GM23338 (cell line): ENCODE data around the gene HSPA9. TPM values are rescaled to one million over a fixed set of nuclear protein-coding genes. Genes with fewer than 3 reads are reported as not detected.

Experiments
- ATAC-seq: fragments of 200-7000 bp; cut with Tn5 transposase; 3 replicates; pipeline ENCODE4 v1.9.1; 2020
- DNase-seq: peaks from one replicate; pipeline ENCODE4 v3.0.0-alpha.2; 2015; ENCODE audit warnings: low spot score
- H2AFZ ChIP-seq: fragments of 200-600 bp; sonication (generic); 2 replicates; pipeline ENCODE4 v1.8.0; 2016; ENCODE audit warnings: antibody characterized with exemption, mild to moderate bottlenecking, moderate library complexity
- H3F3A ChIP-seq: fragments of 200-600 bp; sonication (generic); replicated peaks from 2 replicates; pipeline ENCODE4 v1.8.0; 2017; ENCODE audit warnings: antibody characterized with exemption, mixed run types, low read depth
- H3K27ac ChIP-seq: fragments of 200-600 bp; sonication (generic); 2 replicates; pipeline ENCODE4 v1.6.1; 2016; ENCODE audit warnings: low read depth
- H3K27me3 ChIP-seq: fragments of 200-600 bp; sonication (generic); 2 replicates; pipeline ENCODE4 v1.8.0; 2016; ENCODE audit warnings: mild to moderate bottlenecking, mixed run types, moderate library complexity; ENCODE audit not compliant: insufficient read depth
- H3K36me3 ChIP-seq: fragments of 200-600 bp; sonication (generic); 2 replicates; pipeline ENCODE4 v1.8.0; 2016; ENCODE audit warnings: mild to moderate bottlenecking; ENCODE audit not compliant: insufficient read depth
- H3K4me1 ChIP-seq: fragments of 200-600 bp; sonication (generic); 2 replicates; pipeline ENCODE4 v1.8.0; 2016; ENCODE audit warnings: mild to moderate bottlenecking, moderate library complexity; ENCODE audit not compliant: insufficient read depth
- H3K4me2 ChIP-seq: fragments of 200-600 bp; sonication (generic); 2 replicates; pipeline ENCODE4 v1.7.1; 2017; ENCODE audit warnings: mixed run types
- H3K4me3 ChIP-seq: fragments of 200-600 bp; sonication (generic); 2 replicates; pipeline ENCODE4 v1.6.1; 2016; ENCODE audit warnings: mixed run types
- H3K79me2 ChIP-seq: fragments of 200-600 bp; sonication (generic); replicated peaks from 2 replicates; pipeline ENCODE4 v1.8.0; 2017; ENCODE audit warnings: mild to moderate bottlenecking; ENCODE audit not compliant: insufficient read depth
- H3K9me2 ChIP-seq: fragments of 200-600 bp; sonication (generic); 2 replicates; pipeline ENCODE4 v1.8.0; 2017; ENCODE audit not compliant: insufficient read depth
- H4K20me1 ChIP-seq: fragments of 200-600 bp; sonication (generic); replicated peaks from 2 replicates; pipeline ENCODE4 v1.8.0; 2017; ENCODE audit warnings: mild to moderate bottlenecking; ENCODE audit not compliant: insufficient read depth
- H3K27ac Mint-ChIP-seq: 2 replicates; pipeline ENCODE4 v1.8.0; 2020; ENCODE audit warnings: inconsistent platforms, mild to moderate bottlenecking, moderate library complexity, mixed read lengths
- H3K27me3 Mint-ChIP-seq: 3 replicates; pipeline ENCODE4 v1.8.0; 2022; ENCODE audit warnings: low read depth, mild to moderate bottlenecking, moderate library complexity, mixed read lengths, inconsistent platforms; ENCODE audit not compliant: insufficient read depth, poor library complexity
- H3K36me3 Mint-ChIP-seq: 3 replicates; pipeline ENCODE4 v1.8.0; 2021; ENCODE audit warnings: low read depth, mild to moderate bottlenecking, inconsistent platforms, moderate library complexity, mixed read lengths
- H3K4me1 Mint-ChIP-seq: 3 replicates; pipeline ENCODE4 v1.8.0; 2020; ENCODE audit warnings: mild to moderate bottlenecking, inconsistent platforms, mixed read lengths
- H3K4me3 Mint-ChIP-seq: 3 replicates; pipeline ENCODE4 v1.8.0; 2021; ENCODE audit warnings: moderate library complexity, mild to moderate bottlenecking, inconsistent platforms, mixed read lengths
- H3K9me3 Mint-ChIP-seq: 3 replicates; pipeline ENCODE4 v1.8.0; 2020; ENCODE audit warnings: moderate library complexity, mild to moderate bottlenecking, inconsistent platforms, mixed read lengths
- CREB1 ChIP-seq: fragments of 250-450 bp; sonication (Bioruptor Pico); IDR thresholded peaks from 2 replicates; pipeline ENCODE4 v1.5.0; 2020; ENCODE audit warnings: low read depth, mild to moderate bottlenecking, moderate library complexity
- EZH2 ChIP-seq: fragments of 200-600 bp; sonication (generic); IDR thresholded peaks from one replicate; pipeline ENCODE4 v1.8.0; 2017; ENCODE audit warnings: antibody characterized with exemption, mild to moderate bottlenecking, low read depth; ENCODE audit not compliant: unreplicated experiment
- POLR2AphosphoS5 ChIP-seq: IDR thresholded peaks from 2 replicates; pipeline ENCODE4 v1.6.1; 2016; ENCODE audit warnings: antibody characterized with exemption, low read depth
- ZNF331 ChIP-seq: fragments of 250-450 bp; sonication (Bioruptor Pico); IDR thresholded peaks from 2 replicates; pipeline ENCODE4 v1.5.0; 2020; ENCODE audit warnings: low read depth, mild to moderate bottlenecking, moderate library complexity
- ZNF462 ChIP-seq: fragments of 250-450 bp; sonication (Bioruptor Pico); IDR thresholded peaks from 2 replicates; pipeline ENCODE4 v1.5.0; 2020; ENCODE audit warnings: mild to moderate bottlenecking, moderate library complexity
- polyA plus RNA-seq: library from polyadenylated mRNA; unstranded; fragments of >200 nt; fragmentation: Nextera tagmentation; extraction: Ambion mirVana; gene quantifications from 2 replicates; pipeline ENCODE4 v1.2.1, GENCODE V29; 2016
- total RNA-seq: library from RNA; depleted of rRNA; stranded (reverse); fragments of >200 nt; shearing (Covaris generic); gene quantifications from 2 replicates; pipeline ENCODE4 v1.2.3, GENCODE V29; 2014
- TF ChIP-seq, protein P1 (sequence below), 2 experiments: fragments of 200-600 bp in 1 of 2; sonication (generic) in 1 of 2; conservative IDR thresholded peaks; 2 replicates each; pipeline versions ENCODE4 v1.5.1 to v1.6.1; 2016 to 2017; ENCODE audit warnings: antibody characterized with exemption in 2 of 2, low read depth in 2 of 2, mild to moderate bottlenecking in 2 of 2, moderate library complexity in 1 of 2

Gene HSPA9
- total and polyA plus RNA-seq, 2 experiments from 2014 or later: 302 to 751 TPM

DNA sequence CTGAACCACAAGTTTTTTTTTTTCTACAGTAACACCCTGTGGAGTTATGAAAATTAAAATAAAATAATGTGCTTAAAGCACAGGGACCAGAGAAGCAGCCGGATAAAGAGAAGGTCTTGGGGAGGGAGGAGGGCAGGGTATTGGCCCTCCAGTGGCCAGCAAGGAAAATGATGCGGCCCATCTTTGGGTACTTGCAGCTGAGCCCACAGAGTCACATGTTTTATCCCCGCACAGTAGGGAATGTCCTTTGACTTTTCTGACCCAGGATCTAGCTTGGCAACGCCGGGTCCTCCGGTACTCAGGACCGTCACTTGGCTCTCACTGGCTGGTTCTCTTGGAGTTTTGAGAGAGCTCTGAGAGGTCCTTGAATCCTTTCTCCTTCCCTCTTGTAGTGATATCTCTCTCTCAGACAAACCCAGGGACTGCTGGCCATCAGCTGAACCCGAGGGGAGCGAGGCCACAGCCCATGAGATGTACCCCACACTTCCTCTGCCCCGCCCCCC lies 35.3 kb upstream of the HSPA9 start:
- Histone ChIP-seq H3K27ac (peak overlapping the region; percentile 48; the same call in 1 of the 2 replicates), H3K4me2 (peak overlapping the region; percentile 83), H4K20me1 (no peaks in the 10 kb centered on the region), H3K4me3 (peak overlapping the region; percentile 60), H3F3A (no peaks in the 10 kb centered on the region), H3K4me1 (peaks cover 17% of the 10 kb centered on the region), H3K27me3 (no peaks in the 10 kb centered on the region), H2AFZ (peak overlapping the region; percentile 89), H3K79me2 (no peaks in the 10 kb centered on the region), H3K9me2 (no peaks in the 10 kb centered on the region), H3K36me3 (no peaks in the 10 kb centered on the region)
- Mint-ChIP-seq H3K27ac (peak overlapping the region; percentile 34; the same call in 1 of the 2 replicates), H3K9me3 (no peaks in the 10 kb centered on the region), H3K36me3 (no peaks in the 10 kb centered on the region), H3K4me1 (peaks cover 25% of the 10 kb centered on the region), H3K27me3 (peaks cover 15% of the 10 kb centered on the region), H3K4me3 (peak overlapping the region; percentile 61)
- DNase-seq (peak; percentile 73), ATAC-seq (peak; percentile 77)
- TF ChIP-seq POLR2AphosphoS5 (no peak), ZNF331 (CRISPR knock-in tag) (no peak), ZNF462 (CRISPR knock-in tag) (no peak), CREB1 (no peak), EZH2 (no peak)
- TF ChIP-seq, protein P1, sequence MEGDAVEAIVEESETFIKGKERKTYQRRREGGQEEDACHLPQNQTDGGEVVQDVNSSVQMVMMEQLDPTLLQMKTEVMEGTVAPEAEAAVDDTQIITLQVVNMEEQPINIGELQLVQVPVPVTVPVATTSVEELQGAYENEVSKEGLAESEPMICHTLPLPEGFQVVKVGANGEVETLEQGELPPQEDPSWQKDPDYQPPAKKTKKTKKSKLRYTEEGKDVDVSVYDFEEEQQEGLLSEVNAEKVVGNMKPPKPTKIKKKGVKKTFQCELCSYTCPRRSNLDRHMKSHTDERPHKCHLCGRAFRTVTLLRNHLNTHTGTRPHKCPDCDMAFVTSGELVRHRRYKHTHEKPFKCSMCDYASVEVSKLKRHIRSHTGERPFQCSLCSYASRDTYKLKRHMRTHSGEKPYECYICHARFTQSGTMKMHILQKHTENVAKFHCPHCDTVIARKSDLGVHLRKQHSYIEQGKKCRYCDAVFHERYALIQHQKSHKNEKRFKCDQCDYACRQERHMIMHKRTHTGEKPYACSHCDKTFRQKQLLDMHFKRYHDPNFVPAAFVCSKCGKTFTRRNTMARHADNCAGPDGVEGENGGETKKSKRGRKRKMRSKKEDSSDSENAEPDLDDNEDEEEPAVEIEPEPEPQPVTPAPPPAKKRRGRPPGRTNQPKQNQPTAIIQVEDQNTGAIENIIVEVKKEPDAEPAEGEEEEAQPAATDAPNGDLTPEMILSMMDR (conservative IDR thresholded peaks at IDR 0.05; ENCODE audit: low read depth in 2 of 2): peak; percentile 41 to 47
